SK-N-SH treated with all-trans-retinoic acid at 6 μM for 48 hours (cell line): ENCODE measurements around the gene ATRIP.
"Not testable (repeated sequence)": the region's sequence is repeated elsewhere in the genome, so short reads cannot be mapped to it uniquely, and the experiment has no call there.

Experiments
- ATAC-seq: fragments of 200-7000 bp; cut with Tn5 transposase; 3 replicates; pipeline ENCODE4 v1.9.1; 2020; ENCODE audit warnings: mild to moderate bottlenecking, moderate library complexity
- ARNTL ChIP-seq: fragments of 450-650 bp; formaldehyde crosslinking; IDR thresholded peaks from 2 replicates; pipeline ENCODE4 v1.5.0; 2020; ENCODE audit warnings: low read depth, mild to moderate bottlenecking, moderate library complexity, borderline replicate concordance
- BACH2 ChIP-seq: fragments of 250-450 bp; sonication (Bioruptor Pico); IDR thresholded peaks from 2 replicates; pipeline ENCODE4 v1.9.0; 2021; ENCODE audit warnings: mild to moderate bottlenecking, borderline replicate concordance
- CSDC2 ChIP-seq: fragments of 250-450 bp; sonication (Bioruptor Pico); IDR thresholded peaks from 2 replicates; pipeline ENCODE4 v1.5.0; 2020; ENCODE audit warnings: mild to moderate bottlenecking, moderate library complexity
- ESRRG ChIP-seq: fragments of 250-450 bp; sonication (Bioruptor Pico); IDR thresholded peaks from 2 replicates; pipeline ENCODE4 v1.6.1; 2021; ENCODE audit warnings: mild to moderate bottlenecking
- GLIS3 ChIP-seq: fragments of 250-450 bp; sonication (Bioruptor Pico); IDR thresholded peaks from 2 replicates; pipeline ENCODE4 v1.5.0; 2020; ENCODE audit warnings: mild to moderate bottlenecking, moderate library complexity
- ISL1 ChIP-seq: fragments of 250-450 bp; sonication (Bioruptor Pico); IDR thresholded peaks from 2 replicates; pipeline ENCODE4 v2.1.2; 2022; ENCODE audit warnings: mild to moderate bottlenecking, moderate library complexity
- OSR1 ChIP-seq: fragments of 250-450 bp; sonication (Bioruptor Pico); IDR thresholded peaks from 2 replicates; pipeline ENCODE4 v1.8.0; 2022; ENCODE audit warnings: moderate library complexity, mild to moderate bottlenecking, inconsistent platforms
- RARB ChIP-seq: fragments of 250-450 bp; sonication (Bioruptor Pico); IDR thresholded peaks from 2 replicates; pipeline ENCODE4 v1.8.0; 2021; ENCODE audit warnings: mild to moderate bottlenecking, moderate library complexity
- SNAI2 ChIP-seq: fragments of 250-450 bp; sonication (Bioruptor Pico); IDR thresholded peaks from 2 replicates; pipeline ENCODE4 v1.5.0; 2020; ENCODE audit warnings: mild to moderate bottlenecking, moderate library complexity
- TCF4 ChIP-seq: fragments of 250-450 bp; sonication (Bioruptor Pico); IDR thresholded peaks from 2 replicates; pipeline ENCODE4 v1.8.0; 2021; ENCODE audit warnings: mild to moderate bottlenecking, moderate library complexity, borderline replicate concordance
- TOX ChIP-seq: fragments of 250-450 bp; sonication (Bioruptor Pico); IDR thresholded peaks from 2 replicates; pipeline ENCODE4 v1.8.0; 2021; ENCODE audit warnings: mild to moderate bottlenecking, moderate library complexity, borderline replicate concordance
- ZFP3 ChIP-seq: fragments of 250-450 bp; sonication (Bioruptor Pico); IDR thresholded peaks from 2 replicates; pipeline ENCODE4 v1.5.0; 2020; ENCODE audit warnings: mild to moderate bottlenecking, moderate library complexity
- ZFP30 ChIP-seq: fragments of 450-650 bp; formaldehyde crosslinking; IDR thresholded peaks from 2 replicates; pipeline ENCODE4 v1.5.0; 2022; ENCODE audit warnings: mild to moderate bottlenecking, moderate library complexity
- ZNF565 ChIP-seq: fragments of 450-650 bp; formaldehyde crosslinking; conservative IDR thresholded peaks from 2 replicates; pipeline ENCODE4 v1.5.0; 2020; ENCODE audit warnings: low read depth, mild to moderate bottlenecking, moderate library complexity
- ZNF70 ChIP-seq: fragments of 450-650 bp; formaldehyde crosslinking; IDR thresholded peaks from 2 replicates; pipeline ENCODE4 v1.5.0; 2020; ENCODE audit warnings: mild to moderate bottlenecking, moderate library complexity
- ZNF8 ChIP-seq: fragments of 450-650 bp; formaldehyde crosslinking; IDR thresholded peaks from 2 replicates; pipeline ENCODE4 v1.5.0; 2020; ENCODE audit warnings: mild to moderate bottlenecking, moderate library complexity
- TF ChIP-seq, protein P1 (sequence below): fragments of 250-450 bp; sonication (Bioruptor Pico); IDR thresholded peaks from 2 replicates; pipeline ENCODE4 v1.8.0; 2021; ENCODE audit warnings: low read depth, mild to moderate bottlenecking, moderate library complexity, borderline replicate concordance
- TF ChIP-seq, protein P2 (sequence below): fragments of 250-450 bp; sonication (Bioruptor Pico); IDR thresholded peaks from 2 replicates; pipeline ENCODE4 v1.5.1; 2021; ENCODE audit warnings: mild to moderate bottlenecking, moderate library complexity
- TF ChIP-seq, protein P3 (sequence below): fragments of 250-450 bp; sonication (Bioruptor Pico); IDR thresholded peaks from 2 replicates; pipeline ENCODE4 v1.8.0; 2020; ENCODE audit warnings: mild to moderate bottlenecking, moderate library complexity, borderline replicate concordance
- TF ChIP-seq, protein P4 (sequence below): fragments of 250-450 bp; sonication (Bioruptor Pico); IDR thresholded peaks from 2 replicates; pipeline ENCODE4 v1.5.1; 2020; ENCODE audit warnings: low read depth, mild to moderate bottlenecking, moderate library complexity
- TF ChIP-seq, protein P5 (sequence below): fragments of 250-450 bp; sonication (Bioruptor Pico); IDR thresholded peaks from 2 replicates; pipeline ENCODE4 v1.5.0; 2020; ENCODE audit warnings: mild to moderate bottlenecking, moderate library complexity

Gene ATRIP

DNA sequence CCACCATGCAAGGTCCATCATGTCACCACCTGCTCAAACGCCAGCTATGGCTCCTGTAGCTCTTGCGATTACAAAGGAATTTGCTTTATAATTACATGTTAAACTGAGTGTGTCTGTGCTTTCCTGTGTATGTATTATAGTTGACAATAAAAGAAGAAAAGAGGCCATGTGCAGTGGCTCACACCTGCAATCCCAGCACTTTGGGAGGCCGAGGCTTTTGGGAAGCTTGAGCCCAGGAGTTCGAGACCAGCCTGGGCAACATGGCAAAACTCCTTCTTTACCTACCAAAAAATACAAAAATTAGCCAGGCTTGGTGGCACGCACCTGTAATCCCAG lies 27.0 kb downstream of the ATRIP start:
- TF ChIP-seq RARB (CRISPR knock-in tag) = no peak
- TF ChIP-seq, protein P1, sequence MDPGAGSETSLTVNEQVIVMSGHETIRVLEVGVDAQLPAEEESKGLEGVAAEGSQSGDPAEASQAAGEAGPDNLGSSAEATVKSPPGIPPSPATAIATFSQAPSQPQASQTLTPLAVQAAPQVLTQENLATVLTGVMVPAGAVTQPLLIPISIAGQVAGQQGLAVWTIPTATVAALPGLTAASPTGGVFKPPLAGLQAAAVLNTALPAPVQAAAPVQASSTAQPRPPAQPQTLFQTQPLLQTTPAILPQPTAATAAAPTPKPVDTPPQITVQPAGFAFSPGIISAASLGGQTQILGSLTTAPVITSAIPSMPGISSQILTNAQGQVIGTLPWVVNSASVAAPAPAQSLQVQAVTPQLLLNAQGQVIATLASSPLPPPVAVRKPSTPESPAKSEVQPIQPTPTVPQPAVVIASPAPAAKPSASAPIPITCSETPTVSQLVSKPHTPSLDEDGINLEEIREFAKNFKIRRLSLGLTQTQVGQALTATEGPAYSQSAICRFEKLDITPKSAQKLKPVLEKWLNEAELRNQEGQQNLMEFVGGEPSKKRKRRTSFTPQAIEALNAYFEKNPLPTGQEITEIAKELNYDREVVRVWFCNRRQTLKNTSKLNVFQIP (CRISPR knock-in tag) = no peak
- TF ChIP-seq ZNF8 (CRISPR knock-in tag) = no peak
- no peak for TF ChIP-seq GLIS3 (CRISPR knock-in tag)
- TF ChIP-seq, protein P2, sequence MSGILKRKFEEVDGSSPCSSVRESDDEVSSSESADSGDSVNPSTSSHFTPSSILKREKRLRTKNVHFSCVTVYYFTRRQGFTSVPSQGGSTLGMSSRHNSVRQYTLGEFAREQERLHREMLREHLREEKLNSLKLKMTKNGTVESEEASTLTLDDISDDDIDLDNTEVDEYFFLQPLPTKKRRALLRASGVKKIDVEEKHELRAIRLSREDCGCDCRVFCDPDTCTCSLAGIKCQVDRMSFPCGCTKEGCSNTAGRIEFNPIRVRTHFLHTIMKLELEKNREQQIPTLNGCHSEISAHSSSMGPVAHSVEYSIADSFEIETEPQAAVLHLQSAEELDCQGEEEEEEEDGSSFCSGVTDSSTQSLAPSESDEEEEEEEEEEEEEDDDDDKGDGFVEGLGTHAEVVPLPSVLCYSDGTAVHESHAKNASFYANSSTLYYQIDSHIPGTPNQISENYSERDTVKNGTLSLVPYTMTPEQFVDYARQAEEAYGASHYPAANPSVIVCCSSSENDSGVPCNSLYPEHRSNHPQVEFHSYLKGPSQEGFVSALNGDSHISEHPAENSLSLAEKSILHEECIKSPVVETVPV (CRISPR knock-in tag) = no peak
- TF ChIP-seq OSR1 (CRISPR knock-in tag) = no peak
- no peak for TF ChIP-seq BACH2 (CRISPR knock-in tag)
- no peak for TF ChIP-seq ARNTL (CRISPR knock-in tag)
- no peak for TF ChIP-seq CSDC2
- no peak for TF ChIP-seq ZNF565
- TF ChIP-seq ISL1 (CRISPR knock-in tag) = no peak
- TF ChIP-seq TCF4 (CRISPR knock-in tag) = no peak
- no peak for TF ChIP-seq ZFP30 (CRISPR knock-in tag)
- no peak for TF ChIP-seq ZNF70 (CRISPR knock-in tag)
- no peak for TF ChIP-seq SNAI2 (CRISPR knock-in tag)
- no peak for TF ChIP-seq ZFP3
- TF ChIP-seq ESRRG (CRISPR knock-in tag) = no peak
- TF ChIP-seq, protein P3, sequence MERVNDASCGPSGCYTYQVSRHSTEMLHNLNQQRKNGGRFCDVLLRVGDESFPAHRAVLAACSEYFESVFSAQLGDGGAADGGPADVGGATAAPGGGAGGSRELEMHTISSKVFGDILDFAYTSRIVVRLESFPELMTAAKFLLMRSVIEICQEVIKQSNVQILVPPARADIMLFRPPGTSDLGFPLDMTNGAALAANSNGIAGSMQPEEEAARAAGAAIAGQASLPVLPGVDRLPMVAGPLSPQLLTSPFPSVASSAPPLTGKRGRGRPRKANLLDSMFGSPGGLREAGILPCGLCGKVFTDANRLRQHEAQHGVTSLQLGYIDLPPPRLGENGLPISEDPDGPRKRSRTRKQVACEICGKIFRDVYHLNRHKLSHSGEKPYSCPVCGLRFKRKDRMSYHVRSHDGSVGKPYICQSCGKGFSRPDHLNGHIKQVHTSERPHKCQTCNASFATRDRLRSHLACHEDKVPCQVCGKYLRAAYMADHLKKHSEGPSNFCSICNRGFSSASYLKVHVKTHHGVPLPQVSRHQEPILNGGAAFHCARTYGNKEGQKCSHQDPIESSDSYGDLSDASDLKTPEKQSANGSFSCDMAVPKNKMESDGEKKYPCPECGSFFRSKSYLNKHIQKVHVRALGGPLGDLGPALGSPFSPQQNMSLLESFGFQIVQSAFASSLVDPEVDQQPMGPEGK = no peak
- TF ChIP-seq, protein P4, sequence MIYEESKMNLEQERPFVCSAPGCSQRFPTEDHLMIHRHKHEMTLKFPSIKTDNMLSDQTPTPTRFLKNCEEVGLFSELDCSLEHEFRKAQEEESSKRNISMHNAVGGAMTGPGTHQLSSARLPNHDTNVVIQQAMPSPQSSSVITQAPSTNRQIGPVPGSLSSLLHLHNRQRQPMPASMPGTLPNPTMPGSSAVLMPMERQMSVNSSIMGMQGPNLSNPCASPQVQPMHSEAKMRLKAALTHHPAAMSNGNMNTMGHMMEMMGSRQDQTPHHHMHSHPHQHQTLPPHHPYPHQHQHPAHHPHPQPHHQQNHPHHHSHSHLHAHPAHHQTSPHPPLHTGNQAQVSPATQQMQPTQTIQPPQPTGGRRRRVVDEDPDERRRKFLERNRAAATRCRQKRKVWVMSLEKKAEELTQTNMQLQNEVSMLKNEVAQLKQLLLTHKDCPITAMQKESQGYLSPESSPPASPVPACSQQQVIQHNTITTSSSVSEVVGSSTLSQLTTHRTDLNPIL (CRISPR knock-in tag) = no peak
- no peak for ATAC-seq

DNA sequence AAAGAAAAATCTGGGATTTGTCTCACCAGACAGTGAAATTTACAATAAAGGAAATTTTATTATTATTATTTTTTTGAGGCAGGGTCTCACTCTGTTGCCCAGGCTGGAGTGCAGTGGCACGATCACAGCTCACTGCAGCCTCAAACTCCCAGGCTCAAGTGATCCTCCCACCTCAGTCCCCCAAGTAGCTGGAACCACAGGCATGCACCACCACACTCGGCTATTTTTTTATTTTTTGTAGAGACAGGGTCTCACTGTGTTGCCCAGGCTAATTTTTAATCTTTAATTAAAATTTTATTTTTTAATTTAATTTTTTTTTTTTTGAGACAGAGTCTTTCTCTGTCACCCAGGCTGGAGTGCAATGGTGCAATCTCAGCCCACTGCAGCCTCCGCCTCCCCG lies 27.5 kb downstream of the ATRIP start:
- ATAC-seq = not testable (repeated sequence)

DNA sequence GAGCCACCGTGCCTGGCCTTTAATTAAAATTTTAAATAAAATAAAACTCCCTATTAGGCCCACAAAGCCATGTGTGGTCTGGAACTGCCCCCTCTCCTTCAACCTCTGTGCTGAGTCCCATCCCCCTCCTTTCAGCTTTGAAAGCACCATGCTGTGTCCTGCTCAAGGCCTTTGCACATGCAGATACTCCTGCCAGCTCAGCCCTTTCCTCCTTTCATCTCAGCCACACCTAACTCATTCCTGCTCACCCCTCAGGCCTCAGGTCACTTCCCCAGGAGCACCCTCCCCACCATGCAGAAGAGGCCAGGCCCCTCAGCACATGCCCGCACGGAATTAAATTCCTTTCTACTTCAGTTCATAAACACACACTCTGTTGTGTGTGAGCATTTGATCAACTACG lies 28.1 kb downstream of the ATRIP start:
- TF ChIP-seq ZNF565 (no peak), TOX (CRISPR knock-in tag) (no peak), SNAI2 (CRISPR knock-in tag) (no peak), ARNTL (CRISPR knock-in tag) (no peak), TCF4 (CRISPR knock-in tag) (no peak), BACH2 (CRISPR knock-in tag) (no peak), GLIS3 (CRISPR knock-in tag) (no peak), CSDC2 (no peak), ZNF70 (CRISPR knock-in tag) (no peak), ZFP30 (CRISPR knock-in tag) (no peak), ISL1 (CRISPR knock-in tag) (no peak), OSR1 (CRISPR knock-in tag) (no peak)
- TF ChIP-seq, protein P5, sequence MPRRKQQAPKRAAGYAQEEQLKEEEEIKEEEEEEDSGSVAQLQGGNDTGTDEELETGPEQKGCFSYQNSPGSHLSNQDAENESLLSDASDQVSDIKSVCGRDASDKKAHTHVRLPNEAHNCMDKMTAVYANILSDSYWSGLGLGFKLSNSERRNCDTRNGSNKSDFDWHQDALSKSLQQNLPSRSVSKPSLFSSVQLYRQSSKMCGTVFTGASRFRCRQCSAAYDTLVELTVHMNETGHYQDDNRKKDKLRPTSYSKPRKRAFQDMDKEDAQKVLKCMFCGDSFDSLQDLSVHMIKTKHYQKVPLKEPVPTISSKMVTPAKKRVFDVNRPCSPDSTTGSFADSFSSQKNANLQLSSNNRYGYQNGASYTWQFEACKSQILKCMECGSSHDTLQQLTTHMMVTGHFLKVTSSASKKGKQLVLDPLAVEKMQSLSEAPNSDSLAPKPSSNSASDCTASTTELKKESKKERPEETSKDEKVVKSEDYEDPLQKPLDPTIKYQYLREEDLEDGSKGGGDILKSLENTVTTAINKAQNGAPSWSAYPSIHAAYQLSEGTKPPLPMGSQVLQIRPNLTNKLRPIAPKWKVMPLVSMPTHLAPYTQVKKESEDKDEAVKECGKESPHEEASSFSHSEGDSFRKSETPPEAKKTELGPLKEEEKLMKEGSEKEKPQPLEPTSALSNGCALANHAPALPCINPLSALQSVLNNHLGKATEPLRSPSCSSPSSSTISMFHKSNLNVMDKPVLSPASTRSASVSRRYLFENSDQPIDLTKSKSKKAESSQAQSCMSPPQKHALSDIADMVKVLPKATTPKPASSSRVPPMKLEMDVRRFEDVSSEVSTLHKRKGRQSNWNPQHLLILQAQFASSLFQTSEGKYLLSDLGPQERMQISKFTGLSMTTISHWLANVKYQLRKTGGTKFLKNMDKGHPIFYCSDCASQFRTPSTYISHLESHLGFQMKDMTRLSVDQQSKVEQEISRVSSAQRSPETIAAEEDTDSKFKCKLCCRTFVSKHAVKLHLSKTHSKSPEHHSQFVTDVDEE (CRISPR knock-in tag) = no peak
- TF ChIP-seq, protein P1 (CRISPR knock-in tag) = no peak
- TF ChIP-seq, protein P2 (CRISPR knock-in tag) = no peak
- ATAC-seq = no peak
